Measurements from ENCODE around the gene DENND2A.
A peak's percentile ranks its signal among the peaks of the same experiment; 100 is the strongest.
"Not testable (repeated sequence)": the region's sequence is repeated elsewhere in the genome, so short reads cannot be mapped to it uniquely, and the experiment has no call there.

The DENND2A gene

DNA sequence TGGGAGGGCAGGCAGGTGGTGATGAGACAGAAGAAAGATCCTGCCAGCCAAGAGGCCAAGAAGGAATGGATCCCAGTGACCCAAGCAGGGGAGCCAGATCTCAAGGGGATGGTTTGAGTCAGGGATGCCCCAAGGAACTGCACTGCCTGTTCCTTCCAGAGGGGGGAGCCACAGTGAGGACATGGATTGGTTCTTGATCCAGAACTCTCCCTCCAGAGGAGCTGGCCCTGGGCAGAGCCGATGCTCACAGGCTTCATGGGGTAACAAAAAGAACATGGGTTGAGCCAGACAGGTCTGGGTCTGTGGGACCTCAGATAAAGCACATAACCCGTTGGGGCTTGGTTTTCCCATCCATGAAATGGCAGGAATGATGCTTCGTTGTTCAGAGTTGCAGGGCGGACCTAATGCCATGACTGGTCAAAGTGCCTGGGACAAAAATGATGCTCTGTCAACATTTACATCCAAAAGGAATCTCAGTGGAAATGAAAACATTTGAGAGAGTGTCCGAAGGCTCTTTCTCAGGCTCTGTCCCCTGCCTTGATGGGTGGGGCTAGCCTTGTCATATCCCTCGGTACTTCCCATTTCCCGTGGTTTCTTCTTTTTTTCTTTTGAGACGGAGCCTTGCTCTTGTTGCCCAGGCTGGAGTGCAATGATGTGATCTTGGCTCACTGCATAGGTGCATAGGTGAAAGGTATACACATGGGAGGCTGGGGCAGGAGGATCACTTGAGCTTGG is 4.7 kb upstream of the DENND2A start:
- DNase-seq: peak; percentile 13

DNA sequence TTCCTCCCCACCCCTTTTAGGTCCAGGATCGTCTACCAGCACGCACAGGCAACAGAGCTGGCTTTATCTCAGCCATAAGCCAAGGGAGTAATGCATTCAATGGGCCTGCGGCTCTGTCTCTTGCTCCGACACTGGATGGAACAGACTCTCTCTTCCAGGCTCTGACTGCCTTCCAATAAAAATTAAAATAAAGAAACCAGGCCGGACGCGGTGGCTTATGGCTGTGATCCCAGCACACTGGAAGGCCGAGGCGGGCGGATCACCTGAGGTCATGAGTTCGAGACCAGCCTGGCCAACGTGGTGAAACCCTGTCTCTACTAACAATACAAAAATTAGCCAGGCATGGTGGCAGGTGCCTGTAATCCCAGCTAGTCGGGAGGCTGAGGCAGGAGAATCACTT is 4.1 kb upstream of the DENND2A start:
- not testable (repeated sequence) for DNase-seq

- DNase-seq: no peak
Measured at GRCh38 chr7:140643416-140643815, 2.8 kb upstream of the DENND2A start.

GRCh38 chr7:140641524-140642195 is 1.0 kb upstream of the DENND2A start:
- no peak for DNase-seq

GRCh38 chr7:140640060-140640637 is 464 bp downstream of the DENND2A start:
- no peak for DNase-seq

GRCh38 chr7:140639366-140640053 is 1.1 kb downstream of the DENND2A start:
- DNase-seq: no peak

DNA sequence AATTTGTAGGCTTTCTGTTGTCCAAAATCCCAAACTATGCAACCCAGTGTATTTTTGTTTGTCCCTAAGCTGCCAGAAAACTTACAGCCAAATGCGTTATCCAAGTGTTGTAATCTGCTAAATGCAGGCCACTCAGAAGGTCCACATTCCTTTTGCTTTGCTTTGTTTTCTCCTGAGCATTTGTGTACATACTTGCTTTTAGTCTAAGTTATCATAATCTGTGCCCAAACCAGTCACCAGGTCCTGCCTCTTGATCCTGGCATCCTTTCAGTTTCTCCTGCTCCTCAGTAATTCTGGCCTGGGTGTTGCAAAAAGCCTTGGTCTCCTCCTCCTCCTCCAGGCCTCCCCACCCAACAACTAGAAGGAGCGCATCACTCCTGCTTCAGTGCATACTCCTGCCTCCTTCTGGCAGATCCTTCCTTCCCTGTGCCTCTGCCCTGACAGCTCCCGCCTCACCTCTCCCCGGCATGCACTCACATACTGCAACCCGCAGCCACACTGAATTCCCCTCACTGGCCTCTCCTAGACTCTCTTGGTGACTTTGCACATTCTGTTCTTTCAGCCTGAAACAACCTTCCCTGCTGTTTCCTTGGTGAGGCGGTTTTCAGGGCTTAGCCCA is 2.3 kb downstream of the DENND2A start:
- no peak for DNase-seq

GRCh38 chr7:140637400-140637799 is 3.2 kb downstream of the DENND2A start:
- DNase-seq: no peak

- DNase-seq: no peak
Measured at GRCh38 chr7:140635816-140636215, 4.8 kb downstream of the DENND2A start.

GRCh38 chr7:140635345-140635744 is 5.3 kb downstream of the DENND2A start:
- no peak for DNase-seq

GRCh38 chr7:140631602-140632001 is 9.0 kb downstream of the DENND2A start:
- DNase-seq: no peak

GRCh38 chr7:140631021-140631420 is 9.6 kb downstream of the DENND2A start:
- DNase-seq: no peak

DNA sequence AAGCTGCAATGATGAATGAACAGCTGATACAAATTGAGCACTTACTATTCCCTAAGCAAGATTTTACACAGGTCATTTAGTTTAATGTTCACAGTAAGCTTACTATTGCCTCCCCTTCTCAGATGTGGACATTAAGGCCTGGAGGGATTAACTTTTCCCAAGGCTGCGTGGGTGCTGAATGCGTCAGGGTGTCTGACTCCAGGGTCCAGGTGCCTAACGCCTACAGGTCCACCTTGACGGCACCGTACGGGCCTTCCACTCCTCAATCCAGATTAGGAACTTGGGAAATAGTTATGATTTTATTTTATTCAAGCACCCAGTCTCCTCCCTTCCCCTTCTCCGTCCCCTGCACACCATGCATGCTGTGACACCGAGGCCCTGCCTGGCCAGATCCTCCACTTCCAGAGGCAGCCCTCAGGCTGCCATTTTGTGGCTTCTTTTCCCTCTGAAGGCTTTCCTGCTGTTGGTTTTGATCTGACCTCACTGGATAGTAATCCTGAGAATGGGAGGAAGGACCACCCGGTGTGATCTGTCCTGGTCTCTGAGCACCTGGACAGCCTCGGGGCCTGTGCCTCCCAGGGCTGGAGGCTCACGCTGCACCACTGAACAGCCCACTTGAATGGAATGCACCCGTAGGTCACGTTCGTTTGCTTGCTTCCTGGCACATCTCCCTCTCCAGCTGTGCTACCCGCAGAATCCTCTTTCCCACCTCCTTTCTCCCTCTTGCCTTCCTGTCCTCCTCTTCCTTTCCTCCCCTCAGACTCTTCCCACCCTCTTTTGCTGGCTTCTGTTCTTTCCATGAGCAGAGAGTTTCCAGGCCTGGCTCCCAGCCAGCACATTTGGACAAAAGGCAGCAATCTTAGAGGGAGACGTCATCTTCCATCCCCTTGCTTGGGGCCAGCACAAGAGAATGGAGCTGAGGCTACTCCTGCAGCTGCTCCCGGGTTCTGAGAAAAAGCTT is 14.4 kb downstream of the DENND2A start:
- DNase-seq: no peak

- not testable (repeated sequence) for DNase-seq
Measured at GRCh38 chr7:140625192-140625558, 15.4 kb downstream of the DENND2A start.

DNA sequence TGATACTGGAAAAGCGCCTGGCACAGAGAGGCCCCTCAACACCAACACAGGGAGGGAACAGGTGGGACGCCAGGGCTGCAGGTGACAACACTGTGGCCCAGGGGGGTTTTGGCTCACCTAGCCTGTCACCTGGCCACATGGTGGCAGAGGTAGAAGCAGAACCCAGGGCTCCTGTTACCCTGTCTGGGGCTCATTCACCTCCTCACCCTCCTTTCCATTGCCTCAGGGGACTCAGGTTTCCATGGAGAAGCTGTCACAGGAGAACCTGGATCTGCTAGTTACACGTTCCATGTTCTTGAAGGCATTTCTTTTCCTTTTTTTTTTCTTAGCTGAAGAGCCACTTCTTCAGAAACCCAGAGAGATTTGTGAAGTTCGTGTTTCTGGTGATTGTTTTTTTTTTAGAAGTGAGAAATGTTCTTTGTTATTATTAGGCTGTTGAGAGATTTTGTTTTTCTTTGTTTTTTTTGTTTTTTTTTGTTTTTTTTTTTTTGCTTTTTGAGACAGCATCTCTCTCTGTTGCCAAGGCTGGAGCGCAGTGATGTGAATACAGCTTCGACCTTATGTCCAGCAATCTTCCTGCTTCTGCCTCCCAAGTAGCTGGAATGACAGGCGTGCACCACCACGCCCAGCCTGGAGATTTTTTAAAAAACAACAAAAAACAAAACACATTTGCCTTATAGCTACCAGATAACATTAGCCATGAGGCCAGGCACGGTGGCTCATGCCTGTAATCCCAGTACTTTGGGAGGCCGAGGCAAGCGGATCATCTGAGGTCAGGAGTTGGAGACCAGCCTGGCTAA is 16.0 kb downstream of the DENND2A start:
- no peak for DNase-seq

GRCh38 chr7:140623980-140624379 is 16.6 kb downstream of the DENND2A start:
- no peak for DNase-seq

DNA sequence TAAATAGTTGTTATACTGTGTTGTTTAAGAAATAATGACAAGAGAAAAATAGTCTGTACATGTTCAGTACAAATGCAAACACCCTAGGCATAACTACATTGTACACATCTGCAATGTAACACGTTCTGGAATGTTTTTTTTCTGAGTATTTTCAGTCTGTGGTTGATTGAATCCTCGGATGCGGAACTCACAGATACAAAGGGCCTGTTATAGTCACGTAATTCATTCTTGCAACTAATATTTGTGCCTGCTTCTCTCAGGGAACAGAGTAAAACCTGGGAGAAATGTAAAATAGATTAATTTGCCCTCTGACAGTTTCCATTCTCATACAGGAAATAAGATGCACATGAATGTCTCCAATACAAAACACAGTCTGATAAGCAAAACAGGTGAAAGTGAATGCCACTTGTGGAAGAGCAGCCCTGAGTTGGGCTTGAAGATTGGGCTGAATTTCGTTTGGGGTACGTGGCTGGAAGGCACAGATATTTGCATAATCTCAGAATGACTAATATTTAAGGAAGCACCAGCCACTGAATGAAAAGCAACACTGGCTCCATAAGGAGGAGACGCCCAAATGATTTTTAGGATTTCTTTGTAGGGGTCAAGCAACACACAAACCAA is 19.1 kb downstream of the DENND2A start:
- no peak for DNase-seq

GRCh38 chr7:140619915-140620510 is 20.6 kb downstream of the DENND2A start:
- DNase-seq: not testable (repeated sequence)

- no peak for DNase-seq
Measured at GRCh38 chr7:140619176-140619575, 21.4 kb downstream of the DENND2A start.

- DNase-seq: no peak
Measured at GRCh38 chr7:140618306-140618705, 22.3 kb downstream of the DENND2A start.

Measured in OCI-M1 (cell line).